ENCODE measurements around the gene NFIA.

GRCh38 chr1:61450872-61451571 lies 368.7 kb downstream of the NFIA start:
- TF ChIP-seq CTCF (IDR thresholded peaks at IDR 0.05) (no peak), POLR2A (IDR thresholded peaks at IDR 0.05) (no peak)
